D341Med (cell line): ENCODE measurements around the gene GOT1.

ENCODE experiments used
- DNase-seq: peaks from one replicate; pipeline ENCODE4 v3.0.0; 2012; ENCODE audit warnings: low spot score

The GOT1 gene

GRCh38 chr10:99433378-99434020, 3.1 kb upstream of the GOT1 start:
- DNase-seq, result no peak

- no peak for DNase-seq
Measured at GRCh38 chr10:99432881-99433280, 2.5 kb upstream of the GOT1 start.

GRCh38 chr10:99432047-99432446, 1.6 kb upstream of the GOT1 start:
- DNase-seq, result no peak

- peak; percentile 44 for DNase-seq
Measured at GRCh38 chr10:99431190-99431760, 851 bp upstream of the GOT1 start.

GRCh38 chr10:99430116-99430450, 341 bp downstream of the GOT1 start:
- no peak for DNase-seq

- DNase-seq, result no peak
Measured at GRCh38 chr10:99429517-99430095, 818 bp downstream of the GOT1 start.

GRCh38 chr10:99427566-99428190, 2.7 kb downstream of the GOT1 start:
- no peak for DNase-seq

- DNase-seq, result no peak
Measured at GRCh38 chr10:99426689-99427088, 3.7 kb downstream of the GOT1 start.

- DNase-seq, result no peak
Measured at GRCh38 chr10:99425204-99425603, 5.2 kb downstream of the GOT1 start.

GRCh38 chr10:99424656-99425055, 5.8 kb downstream of the GOT1 start:
- DNase-seq, result no peak

- no peak for DNase-seq
Measured at GRCh38 chr10:99422529-99423096, 7.8 kb downstream of the GOT1 start.

- no peak for DNase-seq
Measured at GRCh38 chr10:99421233-99421739, 9.1 kb downstream of the GOT1 start.

- DNase-seq, result no peak
Measured at GRCh38 chr10:99419688-99420087, 10.7 kb downstream of the GOT1 start.

- DNase-seq, result no peak
Measured at GRCh38 chr10:99418910-99419624, 11.4 kb downstream of the GOT1 start.

GRCh38 chr10:99412099-99412498, 18.3 kb downstream of the GOT1 start:
- no peak for DNase-seq

GRCh38 chr10:99411546-99411945, 18.9 kb downstream of the GOT1 start:
- DNase-seq, result no peak

GRCh38 chr10:99410876-99411275, 19.5 kb downstream of the GOT1 start:
- no peak for DNase-seq

GRCh38 chr10:99410146-99410545, 20.3 kb downstream of the GOT1 start:
- DNase-seq, result no peak

- no peak for DNase-seq
Measured at GRCh38 chr10:99406149-99406548, 24.3 kb downstream of the GOT1 start.

GRCh38 chr10:99403674-99404073, 26.8 kb downstream of the GOT1 start:
- no peak for DNase-seq

- DNase-seq, result no peak
Measured at GRCh38 chr10:99399664-99400063, 30.8 kb downstream of the GOT1 start.

- DNase-seq, result no peak
Measured at GRCh38 chr10:99396471-99396870, 34.0 kb downstream of the GOT1 start.
